Measurements from ENCODE around the gene LRIT2. TPM values are rescaled to one million over a fixed set of nuclear protein-coding genes. Genes with fewer than 3 reads are reported as not detected.

LRIT2 gene
- total RNA-seq, 1 experiment from 2014 or later: not detected

DNA sequence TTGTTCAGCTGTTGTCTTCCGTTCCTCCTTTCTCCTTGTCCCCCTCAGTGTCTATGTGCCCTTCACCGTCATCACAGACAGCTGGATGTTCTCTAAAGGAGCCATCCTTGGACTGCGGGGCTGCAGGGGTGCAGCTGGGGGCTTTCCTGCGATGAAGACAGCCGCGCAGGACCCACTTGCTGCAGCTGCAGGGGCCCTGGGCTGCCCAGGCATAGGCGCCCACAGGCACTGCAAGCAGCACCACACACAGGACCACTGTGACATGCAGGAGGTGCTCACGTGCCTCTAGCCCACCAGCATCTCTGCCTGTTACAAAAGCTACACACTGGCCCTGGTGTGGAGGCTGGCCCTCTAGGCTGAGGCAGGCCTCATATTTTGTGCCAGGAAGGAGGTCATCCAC, 3.4 kb downstream of the LRIT2 start (continued):
- TF ChIP-seq, protein P1, sequence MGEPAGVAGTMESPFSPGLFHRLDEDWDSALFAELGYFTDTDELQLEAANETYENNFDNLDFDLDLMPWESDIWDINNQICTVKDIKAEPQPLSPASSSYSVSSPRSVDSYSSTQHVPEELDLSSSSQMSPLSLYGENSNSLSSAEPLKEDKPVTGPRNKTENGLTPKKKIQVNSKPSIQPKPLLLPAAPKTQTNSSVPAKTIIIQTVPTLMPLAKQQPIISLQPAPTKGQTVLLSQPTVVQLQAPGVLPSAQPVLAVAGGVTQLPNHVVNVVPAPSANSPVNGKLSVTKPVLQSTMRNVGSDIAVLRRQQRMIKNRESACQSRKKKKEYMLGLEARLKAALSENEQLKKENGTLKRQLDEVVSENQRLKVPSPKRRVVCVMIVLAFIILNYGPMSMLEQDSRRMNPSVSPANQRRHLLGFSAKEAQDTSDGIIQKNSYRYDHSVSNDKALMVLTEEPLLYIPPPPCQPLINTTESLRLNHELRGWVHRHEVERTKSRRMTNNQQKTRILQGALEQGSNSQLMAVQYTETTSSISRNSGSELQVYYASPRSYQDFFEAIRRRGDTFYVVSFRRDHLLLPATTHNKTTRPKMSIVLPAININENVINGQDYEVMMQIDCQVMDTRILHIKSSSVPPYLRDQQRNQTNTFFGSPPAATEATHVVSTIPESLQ (CRISPR knock-in tag; IDR thresholded peaks at IDR 0.05): no peak
- TF ChIP-seq, protein P2, sequence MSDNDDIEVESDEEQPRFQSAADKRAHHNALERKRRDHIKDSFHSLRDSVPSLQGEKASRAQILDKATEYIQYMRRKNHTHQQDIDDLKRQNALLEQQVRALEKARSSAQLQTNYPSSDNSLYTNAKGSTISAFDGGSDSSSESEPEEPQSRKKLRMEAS (CRISPR knock-in tag; IDR thresholded peaks at IDR 0.05): no peak
- TF ChIP-seq, protein P3, sequence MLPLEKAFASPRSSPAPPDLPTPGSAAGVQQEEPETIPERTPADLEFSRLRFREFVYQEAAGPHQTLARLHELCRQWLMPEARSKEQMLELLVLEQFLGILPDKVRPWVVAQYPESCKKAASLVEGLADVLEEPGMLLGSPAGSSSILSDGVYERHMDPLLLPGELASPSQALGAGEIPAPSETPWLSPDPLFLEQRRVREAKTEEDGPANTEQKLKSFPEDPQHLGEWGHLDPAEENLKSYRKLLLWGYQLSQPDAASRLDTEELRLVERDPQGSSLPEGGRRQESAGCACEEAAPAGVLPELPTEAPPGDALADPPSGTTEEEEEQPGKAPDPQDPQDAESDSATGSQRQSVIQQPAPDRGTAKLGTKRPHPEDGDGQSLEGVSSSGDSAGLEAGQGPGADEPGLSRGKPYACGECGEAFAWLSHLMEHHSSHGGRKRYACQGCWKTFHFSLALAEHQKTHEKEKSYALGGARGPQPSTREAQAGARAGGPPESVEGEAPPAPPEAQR (CRISPR knock-in tag; IDR thresholded peaks at IDR 0.05): no peak
- TF ChIP-seq SMAD4 (CRISPR knock-in tag; IDR thresholded peaks at IDR 0.05) (no peak), HMGA2 (CRISPR knock-in tag; IDR thresholded peaks at IDR 0.05) (no peak), ZBTB21 (CRISPR knock-in tag; IDR thresholded peaks at IDR 0.05; ENCODE audit: borderline replicate concordance) (no peak), ZNF263 (CRISPR knock-in tag; IDR thresholded peaks at IDR 0.05; ENCODE audit: low read depth) (no peak), RORB (CRISPR knock-in tag; IDR thresholded peaks at IDR 0.05) (no peak), JUN (CRISPR knock-in tag; IDR thresholded peaks at IDR 0.05) (no peak)
- TF ChIP-seq, protein P4, sequence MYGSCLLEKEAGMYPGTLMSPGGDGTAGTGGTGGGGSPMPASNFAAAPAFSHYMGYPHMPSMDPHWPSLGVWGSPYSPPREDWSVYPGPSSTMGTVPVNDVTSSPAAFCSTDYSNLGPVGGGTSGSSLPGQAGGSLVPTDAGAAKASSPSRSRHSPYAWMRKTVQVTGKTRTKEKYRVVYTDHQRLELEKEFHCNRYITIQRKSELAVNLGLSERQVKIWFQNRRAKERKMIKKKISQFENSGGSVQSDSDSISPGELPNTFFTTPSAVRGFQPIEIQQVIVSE (CRISPR knock-in tag; IDR thresholded peaks at IDR 0.05; ENCODE audit: borderline replicate concordance): no peak

DNA sequence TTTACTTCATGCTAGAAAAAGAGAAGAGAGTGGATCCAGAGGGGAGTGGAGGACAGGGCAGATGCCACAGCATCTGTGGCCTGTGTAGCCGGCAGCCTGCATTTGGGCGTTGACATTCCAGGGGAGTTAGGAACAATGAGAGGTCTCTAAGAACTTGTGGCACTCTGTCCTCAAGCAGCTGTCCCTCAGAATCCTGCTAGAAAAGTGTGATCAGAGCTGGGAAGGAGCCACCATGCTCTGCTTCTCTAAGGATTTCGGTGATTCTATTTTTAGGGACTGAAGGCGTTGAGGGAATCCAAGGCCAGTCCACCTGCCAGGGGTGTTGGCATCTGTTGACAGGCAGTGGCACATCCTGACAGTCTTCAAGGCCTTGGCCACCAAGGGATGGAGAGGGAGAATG, 7.6 kb downstream of the LRIT2 start:
- Mint-ChIP-seq H3K9me3 (peaks cover 6% of the 10 kb centered on the region), H3K36me3 (no peaks in the 10 kb centered on the region), H3K27ac (no peak overlapping the region), H3K4me3 (no peak overlapping the region), H3K4me1 (peaks cover 4% of the 10 kb centered on the region; the same call in 1 of the 2 replicates), H3K27me3 (ENCODE audit: low read depth) (peaks cover 10% of the 10 kb centered on the region)
- DNase-seq (ENCODE audit: low spot score) (no peak), ATAC-seq (no peak)
- ChIA-PET CTCF (interaction anchor here (1.5 to 2.2 kb wide), 2 partner anchors 19 to 39 kb away, joined by 9 read pairs; no protein-coding TSS in a partner anchor), POLR2A (no interaction called here)
- no peak for TF ChIP-seq IRF2 (CRISPR knock-in tag; IDR thresholded peaks at IDR 0.05; ENCODE audit: borderline replicate concordance, low read depth)
- TF ChIP-seq, protein P5, sequence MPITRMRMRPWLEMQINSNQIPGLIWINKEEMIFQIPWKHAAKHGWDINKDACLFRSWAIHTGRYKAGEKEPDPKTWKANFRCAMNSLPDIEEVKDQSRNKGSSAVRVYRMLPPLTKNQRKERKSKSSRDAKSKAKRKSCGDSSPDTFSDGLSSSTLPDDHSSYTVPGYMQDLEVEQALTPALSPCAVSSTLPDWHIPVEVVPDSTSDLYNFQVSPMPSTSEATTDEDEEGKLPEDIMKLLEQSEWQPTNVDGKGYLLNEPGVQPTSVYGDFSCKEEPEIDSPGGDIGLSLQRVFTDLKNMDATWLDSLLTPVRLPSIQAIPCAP (CRISPR knock-in tag; IDR thresholded peaks at IDR 0.05): no peak
- no peak for TF ChIP-seq KAT7 (CRISPR knock-in tag; IDR thresholded peaks at IDR 0.05; ENCODE audit: borderline replicate concordance)
- no peak for TF ChIP-seq FOXK1 (CRISPR knock-in tag; IDR thresholded peaks at IDR 0.05)
- TF ChIP-seq OVOL2 (CRISPR knock-in tag; IDR thresholded peaks at IDR 0.05; ENCODE audit: borderline replicate concordance): no peak
- TF ChIP-seq TP53 (CRISPR knock-in tag; IDR thresholded peaks at IDR 0.05): no peak
- no peak for TF ChIP-seq NR2C2 (CRISPR knock-in tag; IDR thresholded peaks at IDR 0.05)
- TF ChIP-seq, protein P6, sequence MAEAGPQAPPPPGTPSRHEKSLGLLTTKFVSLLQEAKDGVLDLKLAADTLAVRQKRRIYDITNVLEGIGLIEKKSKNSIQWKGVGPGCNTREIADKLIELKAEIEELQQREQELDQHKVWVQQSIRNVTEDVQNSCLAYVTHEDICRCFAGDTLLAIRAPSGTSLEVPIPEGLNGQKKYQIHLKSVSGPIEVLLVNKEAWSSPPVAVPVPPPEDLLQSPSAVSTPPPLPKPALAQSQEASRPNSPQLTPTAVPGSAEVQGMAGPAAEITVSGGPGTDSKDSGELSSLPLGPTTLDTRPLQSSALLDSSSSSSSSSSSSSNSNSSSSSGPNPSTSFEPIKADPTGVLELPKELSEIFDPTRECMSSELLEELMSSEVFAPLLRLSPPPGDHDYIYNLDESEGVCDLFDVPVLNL (CRISPR knock-in tag; IDR thresholded peaks at IDR 0.05; ENCODE audit: borderline replicate concordance, low read depth): no peak
- TF ChIP-seq, protein P7, sequence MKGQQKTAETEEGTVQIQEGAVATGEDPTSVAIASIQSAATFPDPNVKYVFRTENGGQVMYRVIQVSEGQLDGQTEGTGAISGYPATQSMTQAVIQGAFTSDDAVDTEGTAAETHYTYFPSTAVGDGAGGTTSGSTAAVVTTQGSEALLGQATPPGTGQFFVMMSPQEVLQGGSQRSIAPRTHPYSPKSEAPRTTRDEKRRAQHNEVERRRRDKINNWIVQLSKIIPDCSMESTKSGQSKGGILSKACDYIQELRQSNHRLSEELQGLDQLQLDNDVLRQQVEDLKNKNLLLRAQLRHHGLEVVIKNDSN (CRISPR knock-in tag; IDR thresholded peaks at IDR 0.05): no peak
